ENCODE measurements around the gene LRP5.
"Not testable (repeated sequence)": the region's sequence is repeated elsewhere in the genome, so short reads cannot be mapped to it uniquely, and the experiment has no call there.

LRP5 gene

GRCh38 chr11:68390315-68390714, 77.9 kb downstream of the LRP5 start:
- DNase-seq, result no peak
- WGBS (ENCODE audit: insufficient coverage), result 93% methylated on average over 3 of the region's 16 CpGs
- Histone ChIP-seq H3K4me3 (ENCODE audit: control insufficient read depth in 1 of 7, extremely low read depth in 1 of 7, insufficient read depth in 4 of 7, low read depth in 2 of 7, low read length in 6 of 7) (no peak overlapping the region), H3K9me3 (ENCODE audit: control extremely low read depth in 1 of 5, control insufficient read depth in 4 of 5, insufficient read depth in 2 of 5, low read depth in 1 of 5, low read length in 4 of 5) (no peaks in the 10 kb centered on the region), H3K4me1 (ENCODE audit: control extremely low read depth in 1 of 4, control insufficient read depth in 4 of 4, insufficient read depth in 4 of 4, low read length in 3 of 4) (no peaks in the 10 kb centered on the region), H3K27me3 (replicated peaks in 2 of 5; ENCODE audit: control insufficient read depth in 4 of 5, insufficient read depth in 5 of 5, low read length in 4 of 5) (no peaks in the 10 kb centered on the region), H3K27ac (ENCODE audit: insufficient read depth in 1 of 2, low read depth in 1 of 2, low read length in 2 of 2, poor library complexity in 1 of 2, severe bottlenecking in 2 of 2) (no peak overlapping the region), H3K36me3 (ENCODE audit: control insufficient read depth in 4 of 4, insufficient read depth in 4 of 4, low read length in 3 of 4) (peaks cover 8 to 69% (median 42%) of the 10 kb centered on the region in 4 experiments)
- ChIA-PET CTCF (no interaction called here), POLR2A (no interaction called here)

DNA sequence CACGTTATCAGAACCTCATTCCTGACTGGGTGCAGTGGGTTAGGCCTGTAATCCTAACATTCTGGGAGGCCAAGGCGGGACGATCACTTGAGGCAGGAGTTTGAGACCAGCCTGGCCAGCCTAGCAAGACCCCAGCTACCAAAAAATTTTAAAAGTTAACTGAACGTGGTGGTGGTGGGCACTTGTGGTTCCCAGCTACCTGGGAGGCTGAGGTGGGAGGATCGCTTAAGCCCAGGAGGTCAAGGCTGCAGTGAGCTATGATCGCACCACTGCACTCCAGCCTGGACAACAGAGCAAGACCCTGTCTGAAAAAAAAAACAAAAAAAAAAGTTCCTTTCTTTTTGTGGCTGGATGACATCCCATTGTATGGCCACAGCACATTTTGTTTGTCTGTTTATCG, 80.4 kb downstream of the LRP5 start:
- Histone ChIP-seq H3K9me3 (ENCODE audit: control extremely low read depth in 1 of 5, control insufficient read depth in 4 of 5, insufficient read depth in 2 of 5, low read depth in 1 of 5, low read length in 4 of 5) (no peaks in the 10 kb centered on the region), H3K27ac (ENCODE audit: insufficient read depth in 1 of 2, low read depth in 1 of 2, low read length in 2 of 2, poor library complexity in 1 of 2, severe bottlenecking in 2 of 2) (no peak overlapping the region), H3K27me3 (replicated peaks in 2 of 5; ENCODE audit: control insufficient read depth in 4 of 5, insufficient read depth in 5 of 5, low read length in 4 of 5) (no peaks in the 10 kb centered on the region), H3K36me3 (ENCODE audit: control insufficient read depth in 4 of 4, insufficient read depth in 4 of 4, low read length in 3 of 4) (peaks cover 8 to 71% (median 42%) of the 10 kb centered on the region in 4 experiments), H3K4me3 (ENCODE audit: control insufficient read depth in 1 of 7, extremely low read depth in 1 of 7, insufficient read depth in 4 of 7, low read depth in 2 of 7, low read length in 6 of 7) (no peak overlapping the region), H3K4me1 (ENCODE audit: control extremely low read depth in 1 of 4, control insufficient read depth in 4 of 4, insufficient read depth in 4 of 4, low read length in 3 of 4) (no peaks in the 10 kb centered on the region)
- no peak for DNase-seq
- POLR2A ChIA-PET, result no interaction called here
- WGBS (ENCODE audit: insufficient coverage), result 96% methylated on average over 7 of the region's 7 CpGs
- CTCF ChIA-PET, result no interaction called here

DNA sequence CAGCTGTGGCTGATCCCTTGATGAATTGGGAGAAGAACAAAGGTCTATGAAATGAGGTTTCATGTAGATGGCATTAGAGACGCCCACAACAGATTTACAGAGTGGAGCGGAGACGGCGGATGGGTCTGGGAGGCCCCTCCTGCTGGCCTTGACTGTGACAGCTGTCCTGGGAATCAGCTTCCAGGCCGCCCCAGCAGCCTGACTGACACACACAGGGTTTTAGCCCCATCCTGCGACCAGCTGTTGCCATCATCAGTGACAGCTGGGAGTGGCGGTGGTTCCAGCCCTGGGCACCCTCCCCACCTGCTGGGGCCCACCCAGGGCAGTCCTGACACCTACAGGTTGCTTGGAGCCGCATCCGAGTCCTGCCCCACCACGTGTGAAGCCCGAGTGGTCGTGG, 84.1 kb downstream of the LRP5 start:
- ChIA-PET CTCF (interaction anchor here (0.7 to 0.8 kb wide), 2 partner anchors 9 to 16 kb away, joined by 3 read pairs; no protein-coding TSS in a partner anchor), POLR2A (no interaction called here)
- 92% methylated on average over 12 of the region's 12 CpGs for WGBS (ENCODE audit: insufficient coverage)
- DNase-seq, result no peak
- no peak overlapping the region for H3K4me3 ChIP-seq (ENCODE audit: control insufficient read depth in 1 of 7, extremely low read depth in 1 of 7, insufficient read depth in 4 of 7, low read depth in 2 of 7, low read length in 6 of 7)
- H3K27me3 ChIP-seq (replicated peaks in 2 of 5; ENCODE audit: control insufficient read depth in 4 of 5, insufficient read depth in 5 of 5, low read length in 4 of 5), result no peaks in the 10 kb centered on the region
- peaks cover 0 to 3% (median 0%) of the 10 kb centered on the region in 4 experiments for H3K4me1 ChIP-seq (ENCODE audit: control extremely low read depth in 1 of 4, control insufficient read depth in 4 of 4, insufficient read depth in 4 of 4, low read length in 3 of 4)
- H3K9me3 ChIP-seq (ENCODE audit: control extremely low read depth in 1 of 5, control insufficient read depth in 4 of 5, insufficient read depth in 2 of 5, low read depth in 1 of 5, low read length in 4 of 5), result no peaks in the 10 kb centered on the region
- peaks cover 5 to 48% (median 20%) of the 10 kb centered on the region in 4 experiments for H3K36me3 ChIP-seq (ENCODE audit: control insufficient read depth in 4 of 4, insufficient read depth in 4 of 4, low read length in 3 of 4)
- H3K27ac ChIP-seq (ENCODE audit: insufficient read depth in 1 of 2, low read depth in 1 of 2, low read length in 2 of 2, poor library complexity in 1 of 2, severe bottlenecking in 2 of 2), result no peak overlapping the region

DNA sequence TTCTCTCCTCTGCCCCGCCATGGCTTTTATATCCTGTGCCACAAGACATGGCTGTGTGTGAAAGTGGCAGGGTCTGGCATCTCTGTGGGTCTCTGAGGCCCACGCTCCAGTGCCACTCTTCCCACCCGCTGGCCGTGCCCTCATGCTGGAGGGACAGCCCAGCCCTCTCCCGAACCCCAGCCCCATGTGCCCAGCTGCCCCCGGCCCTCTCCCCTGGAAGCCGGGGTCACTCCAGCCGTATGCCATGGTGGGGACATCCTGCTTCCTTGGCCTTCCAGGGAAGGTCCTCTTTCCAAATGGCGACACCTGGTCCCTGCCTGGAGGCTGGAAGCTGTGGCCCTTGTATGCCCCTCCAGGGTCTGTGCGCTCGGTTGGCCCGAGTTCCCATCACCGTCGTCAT, 84.9 kb downstream of the LRP5 start:
- ChIA-PET CTCF (interaction anchor here (0.8 to 1.1 kb wide), 2 partner anchors 8 to 9 kb away, joined by 3 read pairs; no protein-coding TSS in a partner anchor), POLR2A (no interaction called here)
- no peak for DNase-seq
- H3K27me3 ChIP-seq (replicated peaks in 2 of 5; ENCODE audit: control insufficient read depth in 4 of 5, insufficient read depth in 5 of 5, low read length in 4 of 5), result no peaks in the 10 kb centered on the region
- H3K4me1 ChIP-seq (ENCODE audit: control extremely low read depth in 1 of 4, control insufficient read depth in 4 of 4, insufficient read depth in 4 of 4, low read length in 3 of 4), result peaks cover 0 to 3% (median 0%) of the 10 kb centered on the region in 4 experiments
- no peak overlapping the region for H3K27ac ChIP-seq (ENCODE audit: insufficient read depth in 1 of 2, low read depth in 1 of 2, low read length in 2 of 2, poor library complexity in 1 of 2, severe bottlenecking in 2 of 2)
- no peak overlapping the region for H3K4me3 ChIP-seq (ENCODE audit: control insufficient read depth in 1 of 7, extremely low read depth in 1 of 7, insufficient read depth in 4 of 7, low read depth in 2 of 7, low read length in 6 of 7)
- no peaks in the 10 kb centered on the region for H3K9me3 ChIP-seq (ENCODE audit: control extremely low read depth in 1 of 5, control insufficient read depth in 4 of 5, insufficient read depth in 2 of 5, low read depth in 1 of 5, low read length in 4 of 5)
- WGBS (ENCODE audit: insufficient coverage), result 99% methylated on average over 12 of the region's 14 CpGs
- H3K36me3 ChIP-seq (ENCODE audit: control insufficient read depth in 4 of 4, insufficient read depth in 4 of 4, low read length in 3 of 4), result peaks cover 4 to 49% (median 19%) of the 10 kb centered on the region in 4 experiments

- POLR2A ChIA-PET, result no interaction called here
- H3K9me3 ChIP-seq (ENCODE audit: control extremely low read depth in 1 of 5, control insufficient read depth in 4 of 5, insufficient read depth in 2 of 5, low read depth in 1 of 5, low read length in 4 of 5), result no peaks in the 10 kb centered on the region
- no peaks in the 10 kb centered on the region for H3K27me3 ChIP-seq (replicated peaks in 2 of 5; ENCODE audit: control insufficient read depth in 4 of 5, insufficient read depth in 5 of 5, low read length in 4 of 5)
- peaks cover 2 to 53% (median 26%) of the 10 kb centered on the region in 4 experiments for H3K36me3 ChIP-seq (ENCODE audit: control insufficient read depth in 4 of 4, insufficient read depth in 4 of 4, low read length in 3 of 4)
- H3K27ac ChIP-seq (ENCODE audit: insufficient read depth in 1 of 2, low read depth in 1 of 2, low read length in 2 of 2, poor library complexity in 1 of 2, severe bottlenecking in 2 of 2), result no peak overlapping the region
- peaks cover 0 to 3% (median 0%) of the 10 kb centered on the region in 4 experiments for H3K4me1 ChIP-seq (ENCODE audit: control extremely low read depth in 1 of 4, control insufficient read depth in 4 of 4, insufficient read depth in 4 of 4, low read length in 3 of 4)
- WGBS (ENCODE audit: insufficient coverage), result 75% methylated on average over 15 of the region's 17 CpGs
- no peak for DNase-seq
- no peak overlapping the region for H3K4me3 ChIP-seq (ENCODE audit: control insufficient read depth in 1 of 7, extremely low read depth in 1 of 7, insufficient read depth in 4 of 7, low read depth in 2 of 7, low read length in 6 of 7)
- CTCF ChIA-PET, result interaction anchor here (0.7 kb wide), 1 partner anchor 18 kb away, joined by 3 read pairs; no protein-coding TSS in a partner anchor
Observed at GRCh38 chr11:68398995-68399851, 86.8 kb downstream of the LRP5 start.

- Histone ChIP-seq H3K27ac (ENCODE audit: insufficient read depth in 1 of 2, low read depth in 1 of 2, low read length in 2 of 2, poor library complexity in 1 of 2, severe bottlenecking in 2 of 2) (no peak overlapping the region), H3K27me3 (replicated peaks in 2 of 5; ENCODE audit: control insufficient read depth in 4 of 5, insufficient read depth in 5 of 5, low read length in 4 of 5) (no peaks in the 10 kb centered on the region), H3K36me3 (ENCODE audit: control insufficient read depth in 4 of 4, insufficient read depth in 4 of 4, low read length in 3 of 4) (peaks cover 2 to 52% (median 29%) of the 10 kb centered on the region in 4 experiments), H3K9me3 (ENCODE audit: control extremely low read depth in 1 of 5, control insufficient read depth in 4 of 5, insufficient read depth in 2 of 5, low read depth in 1 of 5, low read length in 4 of 5) (no peaks in the 10 kb centered on the region), H3K4me1 (ENCODE audit: control extremely low read depth in 1 of 4, control insufficient read depth in 4 of 4, insufficient read depth in 4 of 4, low read length in 3 of 4) (peaks cover 0 to 3% (median 0%) of the 10 kb centered on the region in 4 experiments), H3K4me3 (ENCODE audit: control insufficient read depth in 1 of 7, extremely low read depth in 1 of 7, insufficient read depth in 4 of 7, low read depth in 2 of 7, low read length in 6 of 7) (no peak overlapping the region)
- 98% methylated on average over 8 of the region's 13 CpGs for whole genome bisulfite sequencing (ENCODE audit: insufficient coverage)
- no peak for DNase-seq
- POLR2A ChIA-PET, result no interaction called here
- CTCF ChIA-PET, result no interaction called here
Observed at GRCh38 chr11:68399916-68400315, 87.5 kb downstream of the LRP5 start.

GRCh38 chr11:68400584-68400983, 88.2 kb downstream of the LRP5 start:
- CTCF ChIA-PET; POLR2A ChIA-PET; H3K27ac ChIP-seq (ENCODE audit: insufficient read depth in 1 of 2, low read depth in 1 of 2, low read length in 2 of 2, poor library complexity in 1 of 2, severe bottlenecking in 2 of 2); H3K4me1 ChIP-seq (ENCODE audit: control extremely low read depth in 1 of 4, control insufficient read depth in 4 of 4, insufficient read depth in 4 of 4, low read length in 3 of 4); H3K9me3 ChIP-seq (ENCODE audit: control extremely low read depth in 1 of 5, control insufficient read depth in 4 of 5, insufficient read depth in 2 of 5, low read depth in 1 of 5, low read length in 4 of 5); H3K4me3 ChIP-seq (ENCODE audit: control insufficient read depth in 1 of 7, extremely low read depth in 1 of 7, insufficient read depth in 4 of 7, low read depth in 2 of 7, low read length in 6 of 7); H3K27me3 ChIP-seq (replicated peaks in 2 of 5; ENCODE audit: control insufficient read depth in 4 of 5, insufficient read depth in 5 of 5, low read length in 4 of 5); DNase-seq: not testable (repeated sequence)
- 100% methylated on average over 2 of the region's 7 CpGs for WGBS (ENCODE audit: insufficient coverage)
- peaks cover 2 to 50% (median 26%) of the 10 kb centered on the region in 4 experiments for H3K36me3 ChIP-seq (ENCODE audit: control insufficient read depth in 4 of 4, insufficient read depth in 4 of 4, low read length in 3 of 4)
